DOHH2 (cell line): Measurements from ENCODE around the gene COG2.

Experiments
- EZH2phosphoT487 ChIP-seq: fragments of 200-600 bp; sonication (generic); IDR thresholded peaks from 2 replicates; pipeline ENCODE4 v1.6.1; 2017; ENCODE audit warnings: borderline replicate concordance, mild to moderate bottlenecking, antibody characterized with exemption, low read length, moderate library complexity, mixed read lengths
- TF ChIP-seq, protein P1 (sequence below): fragments of 200-600 bp; sonication (generic); IDR thresholded peaks from one replicate; pipeline ENCODE4 v1.5.1; 2014; ENCODE audit warnings: antibody characterized with exemption, mild to moderate bottlenecking, low read depth, low read length; ENCODE audit not compliant: poor library complexity, severe bottlenecking

DNA sequence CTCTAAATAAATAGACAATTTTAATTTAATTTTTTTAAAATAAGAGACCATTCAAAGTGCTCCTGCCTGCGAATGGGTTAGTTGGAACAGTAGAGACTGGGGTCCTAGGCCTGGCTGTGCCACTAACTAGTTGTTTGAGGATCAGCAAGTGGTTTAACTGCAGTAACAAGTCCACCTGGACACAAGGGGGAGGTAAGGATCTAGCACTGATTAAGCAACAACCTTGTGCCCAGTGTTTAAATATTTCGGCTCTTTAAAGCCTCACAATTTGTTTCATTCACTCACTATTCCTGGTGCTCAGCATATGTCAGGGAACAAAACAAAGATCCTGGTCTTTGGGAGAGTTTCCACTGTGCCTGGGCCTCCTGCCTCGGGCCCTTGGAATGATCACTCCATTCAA, 73.2 kb downstream of the COG2 start:
- TF ChIP-seq EZH2phosphoT487 = no peak
- TF ChIP-seq, protein P1, sequence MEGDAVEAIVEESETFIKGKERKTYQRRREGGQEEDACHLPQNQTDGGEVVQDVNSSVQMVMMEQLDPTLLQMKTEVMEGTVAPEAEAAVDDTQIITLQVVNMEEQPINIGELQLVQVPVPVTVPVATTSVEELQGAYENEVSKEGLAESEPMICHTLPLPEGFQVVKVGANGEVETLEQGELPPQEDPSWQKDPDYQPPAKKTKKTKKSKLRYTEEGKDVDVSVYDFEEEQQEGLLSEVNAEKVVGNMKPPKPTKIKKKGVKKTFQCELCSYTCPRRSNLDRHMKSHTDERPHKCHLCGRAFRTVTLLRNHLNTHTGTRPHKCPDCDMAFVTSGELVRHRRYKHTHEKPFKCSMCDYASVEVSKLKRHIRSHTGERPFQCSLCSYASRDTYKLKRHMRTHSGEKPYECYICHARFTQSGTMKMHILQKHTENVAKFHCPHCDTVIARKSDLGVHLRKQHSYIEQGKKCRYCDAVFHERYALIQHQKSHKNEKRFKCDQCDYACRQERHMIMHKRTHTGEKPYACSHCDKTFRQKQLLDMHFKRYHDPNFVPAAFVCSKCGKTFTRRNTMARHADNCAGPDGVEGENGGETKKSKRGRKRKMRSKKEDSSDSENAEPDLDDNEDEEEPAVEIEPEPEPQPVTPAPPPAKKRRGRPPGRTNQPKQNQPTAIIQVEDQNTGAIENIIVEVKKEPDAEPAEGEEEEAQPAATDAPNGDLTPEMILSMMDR = no peak
